Mucosa of stomach (tissue), 1 donor: ENCODE results near the gene HSF5.

Experiments
- H3K27me3 ChIP-seq: one replicate; pipeline ENCODE4 v1.7.0; 2013; ENCODE audit warnings: mild to moderate bottlenecking, low read length; ENCODE audit not compliant: control insufficient read depth, insufficient read depth
- H3K36me3 ChIP-seq: one replicate; pipeline ENCODE4 v1.7.0; 2013; ENCODE audit warnings: low read length; ENCODE audit not compliant: control insufficient read depth, insufficient read depth
- H3K4me1 ChIP-seq: one replicate; pipeline ENCODE4 v1.7.0; 2013; ENCODE audit warnings: mild to moderate bottlenecking, low read length; ENCODE audit not compliant: control insufficient read depth, insufficient read depth
- H3K4me3 ChIP-seq: one replicate; pipeline ENCODE4 v1.7.0; 2013; ENCODE audit warnings: low read length
- H3K9ac ChIP-seq: one replicate; pipeline ENCODE4 v1.7.0; 2013; ENCODE audit warnings: mild to moderate bottlenecking, low read length, moderate library complexity
- H3K9me3 ChIP-seq: one replicate; pipeline ENCODE4 v1.7.0; 2013; ENCODE audit warnings: mild to moderate bottlenecking, low read length, moderate library complexity; ENCODE audit not compliant: control insufficient read depth
- donor health status: Pancreatic carcinoma.

Gene HSF5

GRCh38 chr17:58452738-58453137 is 35.5 kb downstream of the HSF5 start:
- H3K27me3 ChIP-seq, result no peaks in the 10 kb centered on the region
- H3K9ac ChIP-seq, result no peak overlapping the region
- H3K4me1 ChIP-seq, result no peaks in the 10 kb centered on the region
- no peak overlapping the region for H3K4me3 ChIP-seq
- H3K9me3 ChIP-seq, result no peaks in the 10 kb centered on the region
- no peaks in the 10 kb centered on the region for H3K36me3 ChIP-seq

DNA sequence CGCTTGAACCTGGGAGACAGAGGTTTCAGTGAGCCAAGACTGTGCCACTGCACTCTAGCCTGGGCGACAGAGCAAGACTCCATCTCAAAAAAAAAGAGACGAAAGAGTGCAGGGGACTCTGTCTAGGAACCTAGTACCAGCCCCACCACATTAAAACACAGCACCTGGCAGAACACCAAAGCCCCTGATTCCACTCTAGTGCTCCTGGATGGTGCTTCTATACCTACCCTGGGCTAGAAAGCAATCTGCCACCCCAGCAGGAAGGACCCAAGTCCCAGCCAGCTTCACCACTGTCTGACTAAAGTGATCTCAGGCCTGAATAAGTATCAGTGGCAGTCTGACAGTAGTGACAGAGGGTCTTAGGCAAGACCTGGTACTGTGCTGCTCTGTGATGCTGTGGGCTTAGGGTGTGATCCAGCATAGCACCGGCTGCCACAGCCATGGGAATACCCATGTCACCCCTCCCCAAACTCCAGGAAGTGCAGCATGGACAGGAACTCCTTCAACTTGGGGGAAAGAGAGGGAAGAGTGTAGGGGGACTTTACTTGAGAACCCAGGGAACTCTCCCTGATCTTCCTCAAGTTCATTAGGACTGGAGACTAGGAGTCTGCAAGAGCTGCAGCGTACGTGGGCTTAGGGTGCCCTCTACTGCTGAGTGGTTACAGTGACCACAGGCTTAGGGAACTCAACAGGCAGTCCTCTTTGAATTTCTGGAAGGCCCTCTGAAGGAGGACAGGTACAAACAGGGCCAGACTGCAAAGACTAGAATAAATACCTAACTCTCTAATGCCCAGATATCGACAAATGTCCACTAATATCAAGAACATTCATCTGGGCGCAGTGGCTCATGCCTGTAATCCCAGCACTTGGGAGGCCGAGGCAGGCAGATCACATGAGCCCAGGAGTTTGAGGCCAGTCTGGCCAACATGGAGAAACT is 40.9 kb downstream of the HSF5 start:
- Histone ChIP-seq H3K36me3 (no peaks in the 10 kb centered on the region), H3K9ac (no peak overlapping the region), H3K9me3 (no peaks in the 10 kb centered on the region), H3K27me3 (no peaks in the 10 kb centered on the region), H3K4me3 (no peak overlapping the region), H3K4me1 (no peaks in the 10 kb centered on the region)

- Histone ChIP-seq H3K36me3 (no peaks in the 10 kb centered on the region), H3K9ac (no peak overlapping the region), H3K4me1 (no peaks in the 10 kb centered on the region), H3K27me3 (no peaks in the 10 kb centered on the region), H3K4me3 (no peak overlapping the region), H3K9me3 (no peaks in the 10 kb centered on the region)
Observed at GRCh38 chr17:58446086-58446485, 42.1 kb downstream of the HSF5 start.

GRCh38 chr17:58436805-58437239 is 51.4 kb downstream of the HSF5 start:
- no peak overlapping the region for H3K9ac ChIP-seq
- H3K9me3 ChIP-seq, result no peaks in the 10 kb centered on the region
- H3K27me3 ChIP-seq, result no peaks in the 10 kb centered on the region
- H3K4me3 ChIP-seq, result no peak overlapping the region
- no peaks in the 10 kb centered on the region for H3K4me1 ChIP-seq
- no peaks in the 10 kb centered on the region for H3K36me3 ChIP-seq

DNA sequence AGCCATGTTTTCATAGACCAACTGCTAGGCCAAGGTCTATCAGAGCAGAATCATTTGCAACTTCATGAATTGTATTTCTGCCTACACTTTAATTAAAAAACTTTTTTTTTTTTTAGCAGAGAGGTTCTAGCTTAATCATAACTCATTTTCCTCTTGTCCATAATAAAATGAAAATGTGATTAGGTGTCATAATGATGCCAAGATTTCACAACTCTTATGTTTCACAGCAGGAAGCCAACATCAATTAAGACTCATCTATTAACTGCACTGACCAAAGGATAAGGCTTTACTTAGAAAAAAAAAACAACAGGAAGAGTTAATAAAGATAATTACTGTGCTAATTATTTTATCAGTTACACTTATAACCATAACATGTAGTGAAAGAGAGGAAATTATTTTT is 52.0 kb downstream of the HSF5 start:
- Histone ChIP-seq H3K4me1 (no peaks in the 10 kb centered on the region), H3K4me3 (no peak overlapping the region), H3K9me3 (no peaks in the 10 kb centered on the region), H3K9ac (no peak overlapping the region), H3K36me3 (no peaks in the 10 kb centered on the region), H3K27me3 (no peaks in the 10 kb centered on the region)

DNA sequence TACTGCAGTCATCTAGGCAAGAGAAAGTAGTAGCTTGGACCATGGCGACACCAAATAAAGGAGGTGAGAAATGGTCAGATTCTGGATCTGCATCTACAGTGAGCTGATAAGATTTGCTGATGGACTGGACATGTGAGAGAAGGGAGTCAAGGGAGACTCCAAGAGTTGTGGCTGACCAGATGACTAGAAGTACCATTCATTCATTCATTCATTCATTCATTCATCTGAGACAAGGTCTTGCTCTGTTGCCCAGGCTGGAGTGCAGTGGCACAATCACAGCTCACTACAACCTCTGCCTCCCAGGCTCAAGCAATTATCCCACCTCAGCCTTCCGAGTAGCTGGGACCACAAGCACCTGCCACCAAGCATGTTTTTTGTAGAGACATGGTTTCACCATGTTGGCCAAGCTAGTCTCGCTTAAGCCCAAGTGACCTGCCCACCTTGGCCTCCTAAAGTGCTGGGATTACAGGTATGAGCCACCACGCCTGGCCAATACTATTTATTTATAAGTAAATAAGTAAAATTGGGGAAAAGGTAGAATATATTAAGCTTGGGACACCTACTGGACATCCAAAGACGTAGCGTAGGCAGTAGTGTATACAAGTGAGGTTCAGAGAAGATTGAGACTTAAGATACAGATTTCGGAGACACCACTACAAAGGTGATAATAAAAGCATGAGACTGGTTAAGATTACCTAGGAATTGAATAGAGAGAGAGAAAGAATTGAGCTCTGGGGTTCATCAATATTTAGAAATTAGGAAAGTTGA is 55.2 kb downstream of the HSF5 start:
- Histone ChIP-seq H3K4me1 (no peaks in the 10 kb centered on the region), H3K4me3 (no peak overlapping the region), H3K36me3 (no peaks in the 10 kb centered on the region), H3K9ac (no peak overlapping the region), H3K27me3 (peaks cover 6% of the 10 kb centered on the region), H3K9me3 (no peaks in the 10 kb centered on the region)

DNA sequence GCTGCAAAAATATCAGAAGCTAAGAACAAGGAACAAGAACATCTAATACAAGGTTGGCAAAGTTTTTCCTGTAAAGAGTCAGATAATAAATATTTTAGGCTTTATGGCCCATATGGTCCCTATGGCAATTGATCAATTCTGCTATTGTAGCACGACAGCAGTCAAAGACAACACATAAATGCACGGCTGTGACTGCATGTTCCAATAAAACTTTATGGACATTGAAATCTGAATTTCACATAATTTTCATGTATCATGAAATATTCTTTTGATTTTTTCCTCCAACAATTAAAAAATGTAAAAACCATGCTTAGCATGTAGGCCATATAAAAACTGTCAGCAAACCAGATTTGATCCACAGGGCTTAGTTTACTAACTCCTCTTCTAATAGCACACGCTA is 60.4 kb downstream of the HSF5 start:
- Histone ChIP-seq H3K27me3 (peaks cover 6% of the 10 kb centered on the region), H3K9ac (no peak overlapping the region), H3K4me3 (no peak overlapping the region), H3K36me3 (no peaks in the 10 kb centered on the region), H3K9me3 (no peaks in the 10 kb centered on the region), H3K4me1 (no peaks in the 10 kb centered on the region)

DNA sequence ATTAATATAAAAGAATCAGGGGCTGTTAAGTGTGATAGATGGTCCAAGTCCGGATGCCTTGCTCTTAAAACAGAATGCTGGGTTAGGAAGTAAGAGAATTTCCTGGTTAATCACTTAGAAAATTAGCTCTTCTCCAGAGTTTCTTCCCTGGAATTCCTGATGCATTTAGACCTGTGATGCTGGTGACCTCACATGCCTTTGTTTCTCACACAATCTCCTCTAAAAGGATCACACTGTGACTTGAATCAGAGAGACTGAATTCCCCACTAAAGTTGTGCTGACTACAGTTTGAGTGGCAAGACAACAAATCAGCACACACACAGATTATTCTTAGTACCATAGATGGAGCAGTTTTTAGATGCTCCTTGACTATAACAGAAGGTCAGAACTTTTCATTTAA is 66.5 kb downstream of the HSF5 start:
- Histone ChIP-seq H3K9me3 (no peaks in the 10 kb centered on the region), H3K27me3 (no peaks in the 10 kb centered on the region), H3K4me3 (no peak overlapping the region), H3K4me1 (peaks cover 5% of the 10 kb centered on the region), H3K36me3 (no peaks in the 10 kb centered on the region), H3K9ac (no peak overlapping the region)

DNA sequence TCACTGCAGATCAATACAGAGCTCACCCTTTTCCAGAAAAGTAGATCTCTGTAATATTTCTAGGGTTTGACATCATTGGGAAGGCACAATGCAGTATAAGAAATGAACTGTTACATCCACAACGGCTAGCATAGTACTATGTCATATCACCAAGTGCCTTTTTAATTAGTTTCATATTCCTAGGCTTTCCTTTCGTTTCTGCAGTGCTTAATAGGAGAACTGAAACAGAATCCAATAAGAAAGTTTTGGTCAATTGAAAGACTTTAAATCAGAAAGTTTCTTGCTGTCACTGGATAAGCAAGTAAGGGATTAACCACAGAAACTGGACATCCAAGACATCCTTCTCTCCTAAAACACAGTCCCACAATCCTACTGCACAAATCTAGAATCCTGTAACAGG is 67.4 kb downstream of the HSF5 start:
- no peak overlapping the region for H3K4me3 ChIP-seq
- peaks cover 5% of the 10 kb centered on the region for H3K4me1 ChIP-seq
- no peak overlapping the region for H3K9ac ChIP-seq
- no peaks in the 10 kb centered on the region for H3K36me3 ChIP-seq
- no peaks in the 10 kb centered on the region for H3K9me3 ChIP-seq
- no peaks in the 10 kb centered on the region for H3K27me3 ChIP-seq

GRCh38 chr17:58417300-58418092 is 70.7 kb downstream of the HSF5 start, which contains the start of gene RNF43:
Gene RNF43, minus strand, starts transcription at chr17:58417534. Its CDS starts 1,957 bp downstream, at chr17:58415577.
- Histone ChIP-seq H3K4me1 (peaks cover 5% of the 10 kb centered on the region), H3K9me3 (no peaks in the 10 kb centered on the region), H3K36me3 (no peaks in the 10 kb centered on the region), H3K4me3 (peak within 1 kb of the TSS; percentile 17), H3K9ac (peak within 1 kb of the TSS; percentile 66), H3K27me3 (no peaks in the 10 kb centered on the region)

GRCh38 chr17:58416937-58417299 is 71.3 kb downstream of the HSF5 start:
- peak overlapping the region; percentile 17 for H3K4me3 ChIP-seq
- peak overlapping the region; percentile 66 for H3K9ac ChIP-seq
- H3K9me3 ChIP-seq, result no peaks in the 10 kb centered on the region
- H3K27me3 ChIP-seq, result no peaks in the 10 kb centered on the region
- H3K36me3 ChIP-seq, result no peaks in the 10 kb centered on the region
- peaks cover 5% of the 10 kb centered on the region for H3K4me1 ChIP-seq
